Panc1 (cell line): ENCODE measurements around the gene RNF167. TPM values are rescaled to one million over a fixed set of nuclear protein-coding genes. Genes with fewer than 3 reads are reported as not detected.
"Not testable (repeated sequence)": the region's sequence is repeated elsewhere in the genome, so short reads cannot be mapped to it uniquely, and the experiment has no call there.

Experiments used
- ATAC-seq: fragments of 200-7000 bp; cut with Tn5 transposase; 2 replicates; pipeline ENCODE4 v1.9.1; 2020; ENCODE audit warnings: mild to moderate bottlenecking, moderate library complexity
- BruUV-seq: library from RNA; stranded (reverse); fragments of 400-500 nt; replicated peaks from 2 replicates; lab custom pipeline; 2021; lab: Mats Ljungman, UMichigan
- CTCF ChIA-PET: fragments of 300-600 bp; sonication (Branson Sonifier 250); formaldehyde crosslinking; loops from one replicate; lab custom pipeline; 2022; ENCODE audit warnings: antibody characterized with exemption; lab: Charles Lee
- POLR2A ChIA-PET: fragments of 300-600 bp; sonication (Branson Sonifier 250); formaldehyde crosslinking; loops from one replicate; lab custom pipeline; 2022; ENCODE audit warnings: antibody characterized with exemption; lab: Charles Lee
- DNase-seq: peaks from one replicate; pipeline ENCODE4 v3.0.0-alpha.2; 2010; ENCODE audit warnings: low read depth, low spot score
- H3K27ac ChIP-seq: 2 replicates; pipeline ENCODE4 v1.5.1; 2011; ENCODE audit warnings: mild to moderate bottlenecking, low read length, inconsistent platforms
- H3K27me3 ChIP-seq: fragments of 200-500 bp; sonication (Bioruptor generic); 2 replicates; pipeline ENCODE4 v1.6.0; 2014; ENCODE audit warnings: low read length, inconsistent platforms; ENCODE audit not compliant: control insufficient read depth, insufficient read depth
- H3K36me3 ChIP-seq: fragments of 200-500 bp; sonication (Bioruptor generic); 2 replicates; pipeline ENCODE4 v1.5.1; 2014; ENCODE audit warnings: inconsistent platforms, mild to moderate bottlenecking, low read length, moderate library complexity; ENCODE audit not compliant: control insufficient read depth, insufficient read depth
- H3K4me1 ChIP-seq: 2 replicates; pipeline ENCODE4 v1.5.1; 2011; ENCODE audit warnings: inconsistent platforms, mild to moderate bottlenecking, low read length, moderate library complexity; ENCODE audit not compliant: control insufficient read depth, insufficient read depth
- H3K4me3 ChIP-seq, 2 experiments: 2 replicates each; pipeline ENCODE4 v1.5.1; 2011 to 2012; ENCODE audit warnings: low read depth in 2 of 2, low read length in 2 of 2, mild to moderate bottlenecking in 2 of 2, inconsistent platforms in 1 of 2, moderate library complexity in 1 of 2
- H3K9me3 ChIP-seq: fragments of 200-500 bp; sonication (Bioruptor generic); 2 replicates; pipeline ENCODE4 v1.5.1; 2014; ENCODE audit warnings: low read depth, mild to moderate bottlenecking, inconsistent platforms, low read length, moderate library complexity; ENCODE audit not compliant: control insufficient read depth, insufficient read depth
- POLR2AphosphoS5 ChIP-seq: IDR thresholded peaks from 2 replicates; pipeline ENCODE4 v1.6.1; 2012; ENCODE audit warnings: mild to moderate bottlenecking, low read depth, low read length, moderate library complexity
- SIN3A ChIP-seq: IDR thresholded peaks from 2 replicates; pipeline ENCODE4 v1.6.1; 2012; ENCODE audit warnings: low read depth, mild to moderate bottlenecking, low read length, moderate library complexity, borderline replicate concordance; ENCODE audit not compliant: insufficient read depth
- TCF7L2 ChIP-seq: IDR thresholded peaks from 2 replicates; pipeline ENCODE4 v1.6.1; 2011; ENCODE audit warnings: mild to moderate bottlenecking, low read depth, low read length, inconsistent platforms
- in situ Hi-C: cut with HindIII; loops from 2 replicates; pipeline ENCODE4 v1.10.0; 2016; ENCODE audit warnings: low sequenced_read_pairs, low pct_unique_long_range_greater_than_20kb
- intact Hi-C: fragments of 100-400 bp; cut with micrococcal nuclease; formaldehyde crosslinking; loops from one replicate; pipeline ENCODE4 v1.10.0; 2022; ENCODE audit not compliant: unreplicated experiment
- total RNA-seq: library from RNA; stranded (reverse); gene quantifications from one replicate; pipeline ENCODE4 v1.2.1, GENCODE V29; 2021; ENCODE audit not compliant: unreplicated experiment
- TF ChIP-seq, protein P1 (sequence below), 2 experiments: IDR thresholded peaks; 2 replicates each; pipeline ENCODE4 v1.6.1; 2011 to 2012; ENCODE audit warnings: low read depth in 2 of 2, control low read depth in 1 of 2, low read length in 1 of 2, mild to moderate bottlenecking in 1 of 2, moderate library complexity in 1 of 2; ENCODE audit not compliant: insufficient read depth in 1 of 2
- TF ChIP-seq, protein P2 (sequence below): fragments of 450-650 bp; IDR thresholded peaks from 2 replicates; pipeline ENCODE4 v1.5.1; 2017; ENCODE audit warnings: mild to moderate bottlenecking

The RNF167 gene
- total RNA-seq, 1 experiment from 2014 or later: 95.8 TPM

DNA sequence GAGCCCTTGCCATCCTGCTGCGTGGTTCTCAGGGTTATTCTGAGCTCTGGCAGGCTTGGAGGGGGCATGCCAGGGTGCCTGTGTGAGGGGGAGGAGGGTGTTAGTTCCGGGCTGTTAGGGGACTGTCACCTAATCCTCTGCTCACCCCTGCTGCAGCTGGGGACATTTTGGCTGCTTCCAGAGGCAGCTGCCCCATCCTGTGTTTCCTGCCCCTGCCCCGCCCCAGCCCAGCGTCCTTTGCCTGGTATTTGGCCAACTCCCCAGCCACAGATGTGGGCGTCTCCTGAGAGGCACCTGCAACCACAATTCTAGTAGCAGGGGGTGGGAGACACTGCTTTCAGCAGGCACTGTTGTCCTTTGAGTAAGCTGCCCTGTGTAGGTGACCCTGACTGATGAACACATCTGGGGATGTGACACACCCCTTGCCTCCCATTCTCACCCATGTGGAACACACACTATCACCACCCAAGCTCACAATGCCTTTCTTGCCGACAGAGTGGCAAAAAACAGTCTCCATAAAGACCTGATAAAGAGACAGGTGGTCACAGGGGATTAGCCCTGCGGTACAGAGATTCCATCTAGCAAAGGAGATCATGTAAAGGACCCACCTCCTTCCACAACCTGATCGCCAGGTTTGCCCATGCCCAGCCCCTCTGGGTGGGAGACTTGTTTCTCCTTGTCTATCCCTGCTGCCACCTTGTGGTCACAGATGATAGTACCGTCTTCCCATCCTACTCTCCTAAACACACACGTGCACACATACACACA lies 36.8 kb upstream of the RNF167 start, which contains the start of gene CHRNE:
Gene CHRNE (minus strand): TSS at position 48 of the 768 bp plus-strand sequence. CDS start 35 bp downstream, at position 13.
- H3K4me1 ChIP-seq: peaks cover 1% of the 10 kb centered on the region
- in situ Hi-C loops (no loop called here), intact Hi-C loops (no loop called here)
- H3K27me3 ChIP-seq: no peaks in the 10 kb centered on the region
- ATAC-seq: peak; percentile 74
- ChIA-PET CTCF (interaction anchor here (0.5 kb wide), 1 partner anchor 48 kb away, joined by 3 read pairs; no protein-coding TSS in a partner anchor), POLR2A (no interaction called here)
- TF ChIP-seq, protein P1, sequence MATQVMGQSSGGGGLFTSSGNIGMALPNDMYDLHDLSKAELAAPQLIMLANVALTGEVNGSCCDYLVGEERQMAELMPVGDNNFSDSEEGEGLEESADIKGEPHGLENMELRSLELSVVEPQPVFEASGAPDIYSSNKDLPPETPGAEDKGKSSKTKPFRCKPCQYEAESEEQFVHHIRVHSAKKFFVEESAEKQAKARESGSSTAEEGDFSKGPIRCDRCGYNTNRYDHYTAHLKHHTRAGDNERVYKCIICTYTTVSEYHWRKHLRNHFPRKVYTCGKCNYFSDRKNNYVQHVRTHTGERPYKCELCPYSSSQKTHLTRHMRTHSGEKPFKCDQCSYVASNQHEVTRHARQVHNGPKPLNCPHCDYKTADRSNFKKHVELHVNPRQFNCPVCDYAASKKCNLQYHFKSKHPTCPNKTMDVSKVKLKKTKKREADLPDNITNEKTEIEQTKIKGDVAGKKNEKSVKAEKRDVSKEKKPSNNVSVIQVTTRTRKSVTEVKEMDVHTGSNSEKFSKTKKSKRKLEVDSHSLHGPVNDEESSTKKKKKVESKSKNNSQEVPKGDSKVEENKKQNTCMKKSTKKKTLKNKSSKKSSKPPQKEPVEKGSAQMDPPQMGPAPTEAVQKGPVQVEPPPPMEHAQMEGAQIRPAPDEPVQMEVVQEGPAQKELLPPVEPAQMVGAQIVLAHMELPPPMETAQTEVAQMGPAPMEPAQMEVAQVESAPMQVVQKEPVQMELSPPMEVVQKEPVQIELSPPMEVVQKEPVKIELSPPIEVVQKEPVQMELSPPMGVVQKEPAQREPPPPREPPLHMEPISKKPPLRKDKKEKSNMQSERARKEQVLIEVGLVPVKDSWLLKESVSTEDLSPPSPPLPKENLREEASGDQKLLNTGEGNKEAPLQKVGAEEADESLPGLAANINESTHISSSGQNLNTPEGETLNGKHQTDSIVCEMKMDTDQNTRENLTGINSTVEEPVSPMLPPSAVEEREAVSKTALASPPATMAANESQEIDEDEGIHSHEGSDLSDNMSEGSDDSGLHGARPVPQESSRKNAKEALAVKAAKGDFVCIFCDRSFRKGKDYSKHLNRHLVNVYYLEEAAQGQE (IDR thresholded peaks at IDR 0.05; ENCODE audit: insufficient read depth in 1 of 2, low read depth in 2 of 2, low read length in 1 of 2): no peak
- TF ChIP-seq, protein P2, sequence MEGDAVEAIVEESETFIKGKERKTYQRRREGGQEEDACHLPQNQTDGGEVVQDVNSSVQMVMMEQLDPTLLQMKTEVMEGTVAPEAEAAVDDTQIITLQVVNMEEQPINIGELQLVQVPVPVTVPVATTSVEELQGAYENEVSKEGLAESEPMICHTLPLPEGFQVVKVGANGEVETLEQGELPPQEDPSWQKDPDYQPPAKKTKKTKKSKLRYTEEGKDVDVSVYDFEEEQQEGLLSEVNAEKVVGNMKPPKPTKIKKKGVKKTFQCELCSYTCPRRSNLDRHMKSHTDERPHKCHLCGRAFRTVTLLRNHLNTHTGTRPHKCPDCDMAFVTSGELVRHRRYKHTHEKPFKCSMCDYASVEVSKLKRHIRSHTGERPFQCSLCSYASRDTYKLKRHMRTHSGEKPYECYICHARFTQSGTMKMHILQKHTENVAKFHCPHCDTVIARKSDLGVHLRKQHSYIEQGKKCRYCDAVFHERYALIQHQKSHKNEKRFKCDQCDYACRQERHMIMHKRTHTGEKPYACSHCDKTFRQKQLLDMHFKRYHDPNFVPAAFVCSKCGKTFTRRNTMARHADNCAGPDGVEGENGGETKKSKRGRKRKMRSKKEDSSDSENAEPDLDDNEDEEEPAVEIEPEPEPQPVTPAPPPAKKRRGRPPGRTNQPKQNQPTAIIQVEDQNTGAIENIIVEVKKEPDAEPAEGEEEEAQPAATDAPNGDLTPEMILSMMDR: peak; percentile 89
- no peak within 1 kb of the TSS; a peak in 1 of 4 replicates for H3K4me3 ChIP-seq
- peak; percentile 71 for DNase-seq
- H3K27ac ChIP-seq: no peak within 1 kb of the TSS
- H3K9me3 ChIP-seq: no peaks in the 10 kb centered on the region
- no peaks in the 10 kb centered on the region for H3K36me3 ChIP-seq
- BruUV-seq: no TSS peak

DNA sequence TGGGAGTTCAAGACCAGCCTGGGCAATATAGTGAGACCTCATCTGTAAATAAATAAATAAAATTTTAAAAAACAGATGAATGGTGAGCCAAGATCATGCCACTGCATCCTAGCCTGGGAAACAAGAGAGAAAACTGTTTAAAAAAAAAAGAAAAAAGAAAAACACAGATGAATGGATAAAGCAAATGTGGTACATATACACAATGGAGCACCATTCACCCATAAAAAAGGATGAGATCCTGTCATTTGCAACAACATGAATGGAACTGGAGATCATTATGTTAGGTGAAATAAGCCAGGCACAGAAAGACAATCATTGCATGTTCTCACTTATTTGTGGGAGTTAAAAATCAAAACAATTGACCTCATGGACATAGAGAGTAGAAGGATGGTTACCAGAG lies 33.4 kb upstream of the RNF167 start:
- intact Hi-C loops, H3K9me3 ChIP-seq, BruUV-seq, ATAC-seq, H3K4me1 ChIP-seq, H3K4me3 ChIP-seq, H3K36me3 ChIP-seq, H3K27me3 ChIP-seq, H3K27ac ChIP-seq, in situ Hi-C loops, DNase-seq: not testable (repeated sequence)
- POLR2A ChIA-PET: interaction anchor here (0.6 kb wide), 1 partner anchor 289 kb away, joined by 10 read pairs; no protein-coding TSS in a partner anchor
- CTCF ChIA-PET: interaction anchor here (0.6 to 0.7 kb wide), 2 partner anchors 10 to 15 kb away, joined by 3 to 7 read pairs; no protein-coding TSS in a partner anchor

DNA sequence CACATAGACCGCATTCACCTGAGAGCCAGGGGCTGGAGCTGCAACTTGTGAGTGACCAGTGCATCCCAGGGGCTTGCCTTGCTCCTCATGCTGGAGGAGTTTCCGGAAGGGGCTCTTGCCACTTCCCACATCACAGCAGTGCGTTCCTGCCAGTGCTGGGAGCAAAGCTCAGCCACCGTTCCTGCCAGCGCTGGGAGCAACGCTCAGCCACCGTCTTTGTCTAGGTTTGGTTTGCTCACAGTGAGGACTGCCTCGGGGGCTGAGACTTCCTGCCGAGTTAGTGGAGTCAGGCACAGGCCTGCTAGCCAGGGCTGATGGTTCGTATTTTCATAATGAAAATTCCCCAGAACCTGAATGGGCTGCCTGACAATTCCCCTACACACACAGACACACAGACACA lies 31.8 kb upstream of the RNF167 start:
- Histone ChIP-seq H3K9me3 (no peaks in the 10 kb centered on the region), H3K27me3 (no peaks in the 10 kb centered on the region), H3K36me3 (no peaks in the 10 kb centered on the region), H3K4me3 (no peak overlapping the region), H3K4me1 (peaks cover 8% of the 10 kb centered on the region; the same call in 1 of the 2 replicates), H3K27ac (peak overlapping the region; percentile 34; the same call in 1 of the 2 replicates)
- TF ChIP-seq SIN3A: no peak
- TF ChIP-seq, protein P1 (IDR thresholded peaks at IDR 0.05; ENCODE audit: insufficient read depth in 1 of 2, low read depth in 2 of 2, low read length in 1 of 2): no peak
- TF ChIP-seq TCF7L2: no peak
- no peak for TF ChIP-seq POLR2AphosphoS5
- TF ChIP-seq, protein P2: no peak
- in situ Hi-C loops: no loop called here
- no TSS peak for BruUV-seq
- ATAC-seq: peak; percentile 65
- no peak for DNase-seq
- ChIA-PET CTCF (interaction anchor here (0.6 to 1.1 kb wide), 2 partner anchors 9 to 27 kb away, joined by 3 to 4 read pairs; partner anchors contain the start of gene C17orf107), POLR2A (no interaction called here)
- intact Hi-C loops: no loop called here
